ENCODE data around the gene TMEM256.

The TMEM256 gene

GRCh38 chr17:7391307-7391706, 12.6 kb downstream of the TMEM256 start:
- no peaks in the 10 kb centered on the region for H3K9me3 ChIP-seq (ENCODE audit: control insufficient read depth, low read length)
- H3K4me1 ChIP-seq (ENCODE audit: control insufficient read depth, insufficient read depth, low read length), result peaks cover 3% of the 10 kb centered on the region
- no peak overlapping the region for H3K4me3 ChIP-seq (ENCODE audit: low read length)
- H3K36me3 ChIP-seq (ENCODE audit: control insufficient read depth, insufficient read depth, low read length, severe bottlenecking), result peaks cover 48% of the 10 kb centered on the region
- no peak for DNase-seq (ENCODE audit: low read depth)
- no peak overlapping the region for H3K9ac ChIP-seq (ENCODE audit: low read length)
- H3K27me3 ChIP-seq (replicated peaks; ENCODE audit: control insufficient read depth, insufficient read depth, low read length), result no peaks in the 10 kb centered on the region

GRCh38 chr17:7389924-7390910, 13.7 kb downstream of the TMEM256 start:
- DNase-seq (ENCODE audit: low read depth), result no peak
- Histone ChIP-seq H3K4me1 (ENCODE audit: control insufficient read depth, insufficient read depth, low read length) (peaks cover 3% of the 10 kb centered on the region), H3K9ac (ENCODE audit: low read length) (no peak overlapping the region), H3K9me3 (ENCODE audit: control insufficient read depth, low read length) (no peaks in the 10 kb centered on the region), H3K4me3 (ENCODE audit: low read length) (no peak overlapping the region), H3K36me3 (ENCODE audit: control insufficient read depth, insufficient read depth, low read length, severe bottlenecking) (peaks cover 48% of the 10 kb centered on the region), H3K27me3 (replicated peaks; ENCODE audit: control insufficient read depth, insufficient read depth, low read length) (no peaks in the 10 kb centered on the region)

- peaks cover 48% of the 10 kb centered on the region for H3K36me3 ChIP-seq (ENCODE audit: control insufficient read depth, insufficient read depth, low read length, severe bottlenecking)
- H3K4me1 ChIP-seq (ENCODE audit: control insufficient read depth, insufficient read depth, low read length), result peaks cover 3% of the 10 kb centered on the region
- H3K9ac ChIP-seq (ENCODE audit: low read length), result no peak overlapping the region
- H3K4me3 ChIP-seq (ENCODE audit: low read length), result no peak overlapping the region
- DNase-seq (ENCODE audit: low read depth), result no peak
- no peaks in the 10 kb centered on the region for H3K9me3 ChIP-seq (ENCODE audit: control insufficient read depth, low read length)
- no peaks in the 10 kb centered on the region for H3K27me3 ChIP-seq (replicated peaks; ENCODE audit: control insufficient read depth, insufficient read depth, low read length)
These were observed 15.0 kb downstream of the TMEM256 start for GRCh38 chr17:7388856-7389255.

GRCh38 chr17:7384489-7385081, 19.3 kb downstream of the TMEM256 start:
- Histone ChIP-seq H3K27me3 (replicated peaks; ENCODE audit: control insufficient read depth, insufficient read depth, low read length) (peaks cover 30% of the 10 kb centered on the region), H3K9ac (ENCODE audit: low read length) (no peak overlapping the region), H3K36me3 (ENCODE audit: control insufficient read depth, insufficient read depth, low read length, severe bottlenecking) (peaks cover 17% of the 10 kb centered on the region), H3K4me1 (ENCODE audit: control insufficient read depth, insufficient read depth, low read length) (peaks cover 15% of the 10 kb centered on the region), H3K4me3 (ENCODE audit: low read length) (peak overlapping the region; percentile 44), H3K9me3 (ENCODE audit: control insufficient read depth, low read length) (peaks cover 3% of the 10 kb centered on the region)
- no peak for DNase-seq (ENCODE audit: low read depth)

GRCh38 chr17:7383742-7384488, 20.0 kb downstream of the TMEM256 start:
- Histone ChIP-seq H3K4me1 (ENCODE audit: control insufficient read depth, insufficient read depth, low read length) (peaks cover 15% of the 10 kb centered on the region), H3K36me3 (ENCODE audit: control insufficient read depth, insufficient read depth, low read length, severe bottlenecking) (peaks cover 10% of the 10 kb centered on the region), H3K9ac (ENCODE audit: low read length) (peak overlapping the region; percentile 54), H3K27me3 (replicated peaks; ENCODE audit: control insufficient read depth, insufficient read depth, low read length) (peaks cover 32% of the 10 kb centered on the region), H3K4me3 (ENCODE audit: low read length) (peak overlapping the region; percentile 44), H3K9me3 (ENCODE audit: control insufficient read depth, low read length) (peaks cover 9% of the 10 kb centered on the region)
- peak; percentile 66 for DNase-seq (ENCODE audit: low read depth)

- peaks cover 9% of the 10 kb centered on the region for H3K9me3 ChIP-seq (ENCODE audit: control insufficient read depth, low read length)
- H3K4me3 ChIP-seq (ENCODE audit: low read length), result peak overlapping the region; percentile 44
- DNase-seq (ENCODE audit: low read depth), result no peak
- peaks cover 32% of the 10 kb centered on the region for H3K27me3 ChIP-seq (replicated peaks; ENCODE audit: control insufficient read depth, insufficient read depth, low read length)
- peak overlapping the region; percentile 54 for H3K9ac ChIP-seq (ENCODE audit: low read length)
- H3K36me3 ChIP-seq (ENCODE audit: control insufficient read depth, insufficient read depth, low read length, severe bottlenecking), result peaks cover 5% of the 10 kb centered on the region
- H3K4me1 ChIP-seq (ENCODE audit: control insufficient read depth, insufficient read depth, low read length), result peaks cover 15% of the 10 kb centered on the region
These were observed 20.5 kb downstream of the TMEM256 start for GRCh38 chr17:7383371-7383741.

GRCh38 chr17:7382901-7383300, 21.0 kb downstream of the TMEM256 start:
- Histone ChIP-seq H3K36me3 (ENCODE audit: control insufficient read depth, insufficient read depth, low read length, severe bottlenecking) (peaks cover 1% of the 10 kb centered on the region), H3K4me1 (ENCODE audit: control insufficient read depth, insufficient read depth, low read length) (peaks cover 15% of the 10 kb centered on the region), H3K9me3 (ENCODE audit: control insufficient read depth, low read length) (peaks cover 9% of the 10 kb centered on the region), H3K9ac (ENCODE audit: low read length) (no peak overlapping the region), H3K27me3 (replicated peaks; ENCODE audit: control insufficient read depth, insufficient read depth, low read length) (peaks cover 32% of the 10 kb centered on the region), H3K4me3 (ENCODE audit: low read length) (no peak overlapping the region)
- DNase-seq (ENCODE audit: low read depth), result no peak

- Histone ChIP-seq H3K4me1 (ENCODE audit: control insufficient read depth, insufficient read depth, low read length) (peaks cover 15% of the 10 kb centered on the region), H3K9ac (ENCODE audit: low read length) (no peak within 1 kb of the TSS), H3K27me3 (replicated peaks; ENCODE audit: control insufficient read depth, insufficient read depth, low read length) (peaks cover 32% of the 10 kb centered on the region), H3K9me3 (ENCODE audit: control insufficient read depth, low read length) (peaks cover 9% of the 10 kb centered on the region), H3K36me3 (ENCODE audit: control insufficient read depth, insufficient read depth, low read length, severe bottlenecking) (no peaks in the 10 kb centered on the region), H3K4me3 (ENCODE audit: low read length) (peak within 1 kb of the TSS; percentile 49)
- peak; percentile 19 for DNase-seq (ENCODE audit: low read depth)
These were observed 22.8 kb downstream of the TMEM256 start, which contains the start of gene TNK1 for GRCh38 chr17:7380855-7381683. Gene TNK1 (plus strand): TSS chr17:7381089. CDS start chr17:7382927, 1,838 bp downstream.

- Histone ChIP-seq H3K4me3 (ENCODE audit: low read length) (peak overlapping the region; percentile 49), H3K27me3 (replicated peaks; ENCODE audit: control insufficient read depth, insufficient read depth, low read length) (peaks cover 32% of the 10 kb centered on the region), H3K9me3 (ENCODE audit: control insufficient read depth, low read length) (peaks cover 9% of the 10 kb centered on the region), H3K36me3 (ENCODE audit: control insufficient read depth, insufficient read depth, low read length, severe bottlenecking) (no peaks in the 10 kb centered on the region), H3K4me1 (ENCODE audit: control insufficient read depth, insufficient read depth, low read length) (peaks cover 15% of the 10 kb centered on the region), H3K9ac (ENCODE audit: low read length) (no peak overlapping the region)
- peak; percentile 70 for DNase-seq (ENCODE audit: low read depth)
These were observed 23.6 kb downstream of the TMEM256 start for GRCh38 chr17:7380321-7380720.

GRCh38 chr17:7379134-7379533, 24.8 kb downstream of the TMEM256 start:
- H3K4me1 ChIP-seq (ENCODE audit: control insufficient read depth, insufficient read depth, low read length), result peaks cover 15% of the 10 kb centered on the region
- H3K27me3 ChIP-seq (replicated peaks; ENCODE audit: control insufficient read depth, insufficient read depth, low read length), result peaks cover 32% of the 10 kb centered on the region
- H3K4me3 ChIP-seq (ENCODE audit: low read length), result no peak overlapping the region
- H3K9me3 ChIP-seq (ENCODE audit: control insufficient read depth, low read length), result peaks cover 9% of the 10 kb centered on the region
- H3K9ac ChIP-seq (ENCODE audit: low read length), result no peak overlapping the region
- no peak for DNase-seq (ENCODE audit: low read depth)
- H3K36me3 ChIP-seq (ENCODE audit: control insufficient read depth, insufficient read depth, low read length, severe bottlenecking), result no peaks in the 10 kb centered on the region

Data from adipocyte (in vitro differentiated cells).